Measurements from ENCODE around the gene DNAAF1. TPM values are rescaled to one million over a fixed set of nuclear protein-coding genes. Genes with fewer than 3 reads are reported as not detected.

The DNAAF1 gene
- total RNA-seq, 1 donor from 2014 or later, result 0.11 TPM

GRCh38 chr16:84137287-84137686, 7.8 kb upstream of the DNAAF1 start:
- Mint-ChIP-seq H3K36me3 (peaks cover 14% of the 10 kb centered on the region), H3K4me1 (peaks cover 64% of the 10 kb centered on the region), H3K27me3 (ENCODE audit: insufficient read depth, low read depth) (peaks cover 2% of the 10 kb centered on the region), H3K4me3 (no peak overlapping the region), H3K27ac (no peak overlapping the region), H3K9me3 (peaks cover 5% of the 10 kb centered on the region)
- Histone ChIP-seq H3K79me2 (ENCODE audit: low read depth) (peaks cover 98% of the 10 kb centered on the region), H3K36me3 (no peaks in the 10 kb centered on the region), H2AFZ (replicated peaks) (no peak overlapping the region), H3K4me1 (peaks cover 48% of the 10 kb centered on the region), H4K20me1 (ENCODE audit: low read depth) (peaks cover 92% of the 10 kb centered on the region), H3K27ac (no peak overlapping the region), H3K27me3 (no peaks in the 10 kb centered on the region), H3F3A (ENCODE audit: low read depth) (peaks cover 13% of the 10 kb centered on the region), H3K4me2 (no peak overlapping the region), H3K9ac (no peak overlapping the region), H3K9me3 (ENCODE audit: low read depth) (no peaks in the 10 kb centered on the region), H3K4me3 (no peak overlapping the region)
- TF ChIP-seq CTCF (IDR thresholded peaks at IDR 0.05), result no peak
- TF ChIP-seq EZH2phosphoT487 (IDR thresholded peaks at IDR 0.05), result no peak
- TF ChIP-seq EZH2 (IDR thresholded peaks at IDR 0.05), result no peak
- DNase-seq (ENCODE audit: low spot score), result no peak

GRCh38 chr16:84137769-84138357, 7.2 kb upstream of the DNAAF1 start:
- Mint-ChIP-seq H3K36me3 (peaks cover 18% of the 10 kb centered on the region), H3K9me3 (peaks cover 5% of the 10 kb centered on the region), H3K27me3 (ENCODE audit: insufficient read depth, low read depth) (peaks cover 2% of the 10 kb centered on the region), H3K27ac (no peak overlapping the region), H3K4me3 (no peak overlapping the region), H3K4me1 (peaks cover 59% of the 10 kb centered on the region)
- H3K9ac ChIP-seq, result no peak overlapping the region
- no peak overlapping the region for H2AFZ ChIP-seq (replicated peaks)
- H3K9me3 ChIP-seq (ENCODE audit: low read depth), result no peaks in the 10 kb centered on the region
- no peak for TF ChIP-seq EZH2phosphoT487 (IDR thresholded peaks at IDR 0.05)
- TF ChIP-seq CTCF (IDR thresholded peaks at IDR 0.05), result no peak
- no peak for TF ChIP-seq EZH2 (IDR thresholded peaks at IDR 0.05)
- H3F3A ChIP-seq (ENCODE audit: low read depth), result peaks cover 13% of the 10 kb centered on the region
- DNase-seq (ENCODE audit: low spot score), result no peak
- H3K4me2 ChIP-seq, result peak overlapping the region; percentile 45
- peaks cover 98% of the 10 kb centered on the region for H3K79me2 ChIP-seq (ENCODE audit: low read depth)
- peaks cover 91% of the 10 kb centered on the region for H4K20me1 ChIP-seq (ENCODE audit: low read depth)
- H3K27me3 ChIP-seq, result no peaks in the 10 kb centered on the region
- peaks cover 42% of the 10 kb centered on the region for H3K4me1 ChIP-seq
- H3K36me3 ChIP-seq, result no peaks in the 10 kb centered on the region
- no peak overlapping the region for H3K4me3 ChIP-seq
- H3K27ac ChIP-seq, result no peak overlapping the region

DNA sequence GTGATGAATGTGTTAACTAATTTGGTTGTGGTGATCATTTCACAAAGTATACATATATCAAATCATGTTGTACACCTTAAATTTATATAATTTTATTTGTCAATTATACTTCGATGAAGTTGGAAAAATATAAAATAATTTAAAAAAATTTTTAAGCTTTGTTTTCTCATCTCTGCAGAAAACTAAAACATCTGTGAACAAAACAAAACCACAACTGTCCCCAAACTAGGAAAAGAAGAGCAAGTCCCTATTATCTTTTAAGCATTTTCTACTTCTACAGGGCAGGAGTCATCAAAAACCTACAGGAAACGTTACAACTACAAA, 6.6 kb upstream of the DNAAF1 start:
- Mint-ChIP-seq H3K27ac (peak overlapping the region; percentile 15), H3K9me3 (peaks cover 9% of the 10 kb centered on the region), H3K4me3 (peak overlapping the region; percentile 59), H3K4me1 (peaks cover 62% of the 10 kb centered on the region), H3K36me3 (peaks cover 23% of the 10 kb centered on the region), H3K27me3 (ENCODE audit: insufficient read depth, low read depth) (peaks cover 4% of the 10 kb centered on the region)
- no peak overlapping the region for H3K9ac ChIP-seq
- DNase-seq (ENCODE audit: low spot score), result no peak
- H2AFZ ChIP-seq (replicated peaks), result no peak overlapping the region
- no peak for TF ChIP-seq CTCF (IDR thresholded peaks at IDR 0.05)
- TF ChIP-seq EZH2phosphoT487 (IDR thresholded peaks at IDR 0.05), result no peak
- TF ChIP-seq EZH2 (IDR thresholded peaks at IDR 0.05), result no peak
- peaks cover 91% of the 10 kb centered on the region for H4K20me1 ChIP-seq (ENCODE audit: low read depth)
- H3K4me2 ChIP-seq, result peak overlapping the region; percentile 45
- H3K27me3 ChIP-seq, result no peaks in the 10 kb centered on the region
- no peaks in the 10 kb centered on the region for H3K36me3 ChIP-seq
- H3K4me3 ChIP-seq, result no peak overlapping the region
- peaks cover 98% of the 10 kb centered on the region for H3K79me2 ChIP-seq (ENCODE audit: low read depth)
- H3F3A ChIP-seq (ENCODE audit: low read depth), result peaks cover 13% of the 10 kb centered on the region
- peaks cover 39% of the 10 kb centered on the region for H3K4me1 ChIP-seq
- no peak overlapping the region for H3K27ac ChIP-seq
- no peaks in the 10 kb centered on the region for H3K9me3 ChIP-seq (ENCODE audit: low read depth)
